Activated CD8-positive, alpha-beta T cell treated with anti-CD3 and anti-CD28 coated beads for 36 hours (primary cell): ENCODE results near the gene AGAP2. TPM values are rescaled to one million over a fixed set of nuclear protein-coding genes. Genes with fewer than 3 reads are reported as not detected.
A peak's percentile ranks its signal among the peaks of the same experiment; 100 is the strongest.

Source experiments
- ATAC-seq: fragments of 200-7000 bp; cut with Tn5 transposase; one replicate; pipeline ENCODE4 v1.10.0; 2021; ENCODE audit warnings: mild to moderate bottlenecking, moderate library complexity
- CTCF ChIA-PET: fragments of 350-600 bp; sonication (Branson Sonifier 250); formaldehyde crosslinking; loops from one replicate; lab custom pipeline; 2021; ENCODE audit warnings: antibody characterized with exemption; lab: Charles Lee
- POLR2A ChIA-PET: fragments of 350-600 bp; sonication (Branson Sonifier 250); formaldehyde crosslinking; loops from one replicate; lab custom pipeline; 2021; ENCODE audit warnings: antibody characterized with exemption; lab: Charles Lee
- DNase-seq: peaks from one replicate; pipeline ENCODE4 v3.0.0-alpha.2; 2020
- H3K27ac Mint-ChIP-seq: one replicate; pipeline ENCODE4 v1.8.0; 2021; ENCODE audit warnings: mild to moderate bottlenecking, mixed read lengths
- H3K27me3 Mint-ChIP-seq: one replicate; pipeline ENCODE4 v1.8.0; 2021; ENCODE audit warnings: mixed read lengths
- H3K36me3 Mint-ChIP-seq: one replicate; pipeline ENCODE4 v1.8.0; 2021; ENCODE audit warnings: low read depth, mixed read lengths
- H3K4me1 Mint-ChIP-seq: one replicate; pipeline ENCODE4 v1.8.0; 2021; ENCODE audit warnings: low read depth, mixed read lengths
- H3K4me3 Mint-ChIP-seq: one replicate; pipeline ENCODE4 v1.8.0; 2021; ENCODE audit warnings: mild to moderate bottlenecking, moderate library complexity, mixed read lengths
- H3K9me3 Mint-ChIP-seq: one replicate; pipeline ENCODE4 v1.8.0; 2021; ENCODE audit warnings: mixed read lengths
- CTCF ChIP-seq: fragments of 200-600 bp; IDR thresholded peaks from one replicate; pipeline ENCODE4 v1.8.0; 2022; ENCODE audit warnings: antibody characterized with exemption, mild to moderate bottlenecking
- intact Hi-C: fragments of 100-400 bp; cut with micrococcal nuclease; formaldehyde crosslinking; loops from one replicate; pipeline ENCODE4 v1.10.0; 2022
- total RNA-seq, 2 experiments: library from RNA; stranded (reverse); gene quantifications; one replicate each; pipeline ENCODE4 v1.2.3, GENCODE V29; 2021

Gene AGAP2
- total RNA-seq, 2 experiments from 2014 or later = 22.4 TPM

DNA sequence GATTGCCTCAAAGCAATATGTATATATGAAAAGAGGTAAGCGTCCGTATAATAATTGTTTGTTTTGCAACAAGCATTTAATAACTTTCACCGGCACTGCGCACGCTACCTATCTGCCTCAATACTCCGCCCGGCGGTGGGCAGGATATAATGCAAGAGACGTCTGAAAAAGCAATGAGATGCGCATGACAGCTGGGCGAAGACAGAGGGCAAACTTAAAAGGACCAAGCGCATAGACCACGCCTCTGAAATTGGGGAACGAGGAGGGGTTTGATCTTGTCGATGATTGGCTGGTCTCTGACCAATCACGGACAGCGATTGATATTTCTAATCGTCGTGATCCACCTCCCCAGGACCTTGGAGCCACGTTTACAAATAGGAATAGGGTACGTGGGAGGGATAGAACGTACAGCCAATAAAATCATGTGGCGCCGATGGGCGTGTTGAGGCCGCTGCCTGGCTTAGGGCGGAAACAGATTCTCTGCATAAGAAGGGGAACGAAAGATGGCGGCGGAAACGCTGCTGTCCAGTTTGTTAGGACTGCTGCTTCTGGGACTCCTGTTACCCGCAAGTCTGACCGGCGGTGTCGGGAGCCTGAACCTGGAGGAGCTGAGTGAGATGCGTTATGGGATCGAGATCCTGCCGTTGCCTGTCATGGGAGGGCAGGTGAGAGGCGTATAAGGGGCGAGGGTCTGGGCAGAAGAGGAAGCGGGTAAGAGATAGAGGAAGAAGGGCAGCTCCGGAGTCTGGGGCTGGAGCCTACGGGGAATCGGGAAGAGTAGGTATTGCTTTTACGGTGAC, 44.7 kb downstream of the AGAP2 start, which contains the start of gene OS9:
Gene OS9, plus strand, starts transcription at position 474 of the 800 bp plus-strand sequence. Its CDS starts 30 bp downstream, at position 504.
- intact Hi-C loops = loop anchor here (5.0 kb wide), 2 partner anchors 67 to 112 kb away; no protein-coding TSS in a partner anchor
- POLR2A ChIA-PET = interaction anchor here (0.6 to 1.8 kb wide), 9 partner anchors 11 to 352 kb away, joined by 3 to 4 read pairs (median 3); partner anchors contain the start of genes DCTN2 and DDIT3
- CTCF ChIA-PET = interaction anchor here (0.6 to 3.0 kb wide), 20 partner anchors 10 to 235 kb away, joined by 3 to 24 read pairs (median 4); partner anchors contain the start of genes DCTN2 and GLI1
- H3K27me3 Mint-ChIP-seq = peaks cover under 1% of the 10 kb centered on the region
- H3K27ac Mint-ChIP-seq = no peak within 1 kb of the TSS
- peaks cover 12% of the 10 kb centered on the region for H3K36me3 Mint-ChIP-seq
- no peaks in the 10 kb centered on the region for H3K4me1 Mint-ChIP-seq
- peak; percentile 83 for TF ChIP-seq CTCF
- ATAC-seq (peak; percentile 96), DNase-seq (peak; percentile 99)
- H3K9me3 Mint-ChIP-seq = no peaks in the 10 kb centered on the region
- no peak within 1 kb of the TSS for H3K4me3 Mint-ChIP-seq

- intact Hi-C loops = loop anchor here (5.0 kb wide), 2 partner anchors 66 to 111 kb away; no protein-coding TSS in a partner anchor
- Mint-ChIP-seq H3K9me3 (no peaks in the 10 kb centered on the region), H3K4me1 (no peaks in the 10 kb centered on the region), H3K27ac (no peak overlapping the region), H3K27me3 (peaks cover 6% of the 10 kb centered on the region), H3K4me3 (no peak overlapping the region), H3K36me3 (peaks cover 12% of the 10 kb centered on the region)
- POLR2A ChIA-PET = interaction anchor here (0.7 to 1.8 kb wide), 4 partner anchors 11 to 352 kb away, joined by 3 to 4 read pairs (median 4); partner anchors contain the start of gene DDIT3
- no peak for TF ChIP-seq CTCF
- CTCF ChIA-PET = interaction anchor here (0.8 to 3.0 kb wide), 19 partner anchors 10 to 234 kb away, joined by 3 to 24 read pairs (median 4); partner anchors contain the start of genes B4GALNT1 and GLI1
- DNase-seq (no peak), ATAC-seq (no peak)
Observed at GRCh38 chr12:57693317-57693658, 45.3 kb downstream of the AGAP2 start.

GRCh38 chr12:57692500-57692899, 46.0 kb downstream of the AGAP2 start:
- Mint-ChIP-seq H3K27me3 (peaks cover 10% of the 10 kb centered on the region), H3K4me1 (no peaks in the 10 kb centered on the region), H3K9me3 (no peaks in the 10 kb centered on the region), H3K27ac (no peak overlapping the region), H3K36me3 (peaks cover 12% of the 10 kb centered on the region), H3K4me3 (no peak overlapping the region)
- no peak for TF ChIP-seq CTCF
- intact Hi-C loops = loop anchor here (5.0 kb wide), 2 partner anchors 65 to 110 kb away; no protein-coding TSS in a partner anchor
- DNase-seq (no peak), ATAC-seq (no peak)
- CTCF ChIA-PET = interaction anchor here (0.8 to 3.0 kb wide), 15 partner anchors 9 to 158 kb away, joined by 3 to 24 read pairs (median 4); partner anchors contain the start of gene B4GALNT1
- POLR2A ChIA-PET = interaction anchor here (0.7 to 1.8 kb wide), 3 partner anchors 11 to 172 kb away, joined by 3 to 4 read pairs (median 3); partner anchors contain the start of gene DDIT3

- CTCF ChIA-PET = no interaction called here
- intact Hi-C loops = no loop called here
- H3K27me3 Mint-ChIP-seq = peaks cover 27% of the 10 kb centered on the region
- no peak overlapping the region for H3K27ac Mint-ChIP-seq
- H3K9me3 Mint-ChIP-seq = no peaks in the 10 kb centered on the region
- no peak for DNase-seq
- TF ChIP-seq CTCF = no peak
- ATAC-seq = no peak
- H3K36me3 Mint-ChIP-seq = no peaks in the 10 kb centered on the region
- H3K4me3 Mint-ChIP-seq = no peak overlapping the region
- POLR2A ChIA-PET = no interaction called here
- no peaks in the 10 kb centered on the region for H3K4me1 Mint-ChIP-seq
Observed at GRCh38 chr12:57688931-57689330, 49.6 kb downstream of the AGAP2 start.
